Stimulated activated CD4-positive, alpha-beta T cell treated with anti-CD3 and anti-CD28 coated beads, Interleukin-12 subunit alpha, Interleukin-12 subunit beta, amount 100 ng/mL, for 48 hours (primary cell): Measurements from ENCODE around the gene UGT1A3.

ENCODE experiments used
- DNase-seq, 3 donors: peaks; one replicate each; pipeline ENCODE4 v3.0.0-alpha.2; 2020; ENCODE audit warnings: low read depth in 2 of 3, low spot score in 1 of 3

The UGT1A3 gene

GRCh38 chr2:233756429-233757081, 27.7 kb downstream of the UGT1A3 start:
- no peak for DNase-seq

DNA sequence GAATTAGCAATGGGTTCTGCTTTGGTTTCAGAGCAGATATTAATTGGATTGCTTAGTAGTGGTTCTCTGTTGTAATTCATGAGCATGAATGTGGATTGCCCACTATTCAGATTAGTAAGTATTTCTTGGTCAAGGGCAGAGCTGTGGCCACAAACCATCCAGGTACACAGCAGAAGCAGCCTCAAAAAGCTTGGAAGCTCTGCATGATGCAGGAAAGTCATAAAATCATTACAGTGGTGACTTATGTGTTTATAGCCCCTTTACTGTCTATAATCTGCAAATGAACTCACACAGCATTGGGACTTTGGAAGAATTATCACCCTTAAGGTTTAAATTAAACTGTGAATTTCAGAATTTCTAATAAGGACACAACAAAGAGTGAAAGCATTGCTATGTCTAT, 29.3 kb downstream of the UGT1A3 start:
- no peak for DNase-seq

- no peak for DNase-seq
Measured at GRCh38 chr2:233758849-233759248, 30.0 kb downstream of the UGT1A3 start.

DNA sequence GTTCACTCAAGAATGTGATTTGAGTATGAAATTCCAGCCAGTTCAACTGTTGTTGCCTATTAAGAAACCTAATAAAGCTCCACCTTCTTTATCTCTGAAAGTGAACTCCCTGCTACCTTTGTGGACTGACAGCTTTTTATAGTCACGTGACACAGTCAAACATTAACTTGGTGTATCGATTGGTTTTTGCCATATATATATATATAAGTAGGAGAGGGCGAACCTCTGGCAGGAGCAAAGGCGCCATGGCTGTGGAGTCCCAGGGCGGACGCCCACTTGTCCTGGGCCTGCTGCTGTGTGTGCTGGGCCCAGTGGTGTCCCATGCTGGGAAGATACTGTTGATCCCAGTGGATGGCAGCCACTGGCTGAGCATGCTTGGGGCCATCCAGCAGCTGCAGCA, 31.2 kb downstream of the UGT1A3 start, which contains the start of gene UGT1A1:
Gene UGT1A1 (plus strand): TSS at position 228 of the 400 bp plus-strand sequence. CDS start 18 bp downstream, at position 246.
- DNase-seq = no peak

DNA sequence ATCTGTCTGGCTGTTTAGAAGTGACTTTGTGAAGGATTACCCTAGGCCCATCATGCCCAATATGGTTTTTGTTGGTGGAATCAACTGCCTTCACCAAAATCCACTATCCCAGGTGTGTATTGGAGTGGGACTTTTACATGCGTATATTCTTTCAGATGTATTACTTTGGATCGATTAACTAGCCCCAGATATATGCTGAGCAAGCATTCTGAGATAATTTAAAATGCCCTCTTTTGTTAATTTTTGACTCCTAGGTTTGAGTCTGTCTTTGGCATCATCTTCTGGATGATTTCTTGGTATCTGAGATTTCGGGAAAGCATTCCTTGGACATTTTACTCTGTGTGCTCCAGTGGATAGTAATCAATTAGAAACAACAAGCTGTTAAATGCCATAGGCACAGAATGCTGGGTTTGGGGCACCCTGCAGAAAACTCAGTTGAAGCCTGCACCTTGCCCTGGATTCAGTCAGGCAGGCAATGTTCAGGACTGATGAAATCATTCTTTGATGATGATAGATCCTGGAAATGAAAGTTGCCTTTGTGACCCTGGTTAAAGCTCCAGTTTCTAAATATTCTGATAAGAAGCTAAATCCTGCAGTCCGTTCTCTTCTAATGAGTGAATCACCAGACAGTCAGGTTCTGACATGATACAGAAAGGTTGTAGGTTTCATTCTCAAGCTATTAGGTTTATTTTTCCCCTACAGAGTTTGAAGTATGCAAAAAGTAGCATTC, 32.4 kb downstream of the UGT1A3 start:
- DNase-seq = no peak

- DNase-seq = no peak
Measured at GRCh38 chr2:233764264-233764663, 35.4 kb downstream of the UGT1A3 start.

- no peak for DNase-seq
Measured at GRCh38 chr2:233764761-233765160, 35.9 kb downstream of the UGT1A3 start.

GRCh38 chr2:233766416-233766815, 37.6 kb downstream of the UGT1A3 start:
- no peak for DNase-seq

- no peak for DNase-seq
Measured at GRCh38 chr2:233768076-233768475, 39.2 kb downstream of the UGT1A3 start.

- DNase-seq = no peak
Measured at GRCh38 chr2:233769260-233769659, 40.4 kb downstream of the UGT1A3 start.

DNA sequence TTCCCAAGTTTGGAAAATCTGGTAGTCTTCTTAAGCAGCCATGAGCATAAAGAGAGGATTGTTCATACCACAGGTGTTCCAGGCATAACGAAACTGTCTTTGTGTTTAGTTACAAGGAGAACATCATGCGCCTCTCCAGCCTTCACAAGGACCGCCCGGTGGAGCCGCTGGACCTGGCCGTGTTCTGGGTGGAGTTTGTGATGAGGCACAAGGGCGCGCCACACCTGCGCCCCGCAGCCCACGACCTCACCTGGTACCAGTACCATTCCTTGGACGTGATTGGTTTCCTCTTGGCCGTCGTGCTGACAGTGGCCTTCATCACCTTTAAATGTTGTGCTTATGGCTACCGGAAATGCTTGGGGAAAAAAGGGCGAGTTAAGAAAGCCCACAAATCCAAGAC, 43.3 kb downstream of the UGT1A3 start:
- DNase-seq = no peak

GRCh38 chr2:233772583-233772982, 43.7 kb downstream of the UGT1A3 start:
- DNase-seq = no peak

GRCh38 chr2:233773854-233774253, 45.0 kb downstream of the UGT1A3 start:
- DNase-seq = no peak

- no peak for DNase-seq
Measured at GRCh38 chr2:233775414-233775813, 46.6 kb downstream of the UGT1A3 start.

DNA sequence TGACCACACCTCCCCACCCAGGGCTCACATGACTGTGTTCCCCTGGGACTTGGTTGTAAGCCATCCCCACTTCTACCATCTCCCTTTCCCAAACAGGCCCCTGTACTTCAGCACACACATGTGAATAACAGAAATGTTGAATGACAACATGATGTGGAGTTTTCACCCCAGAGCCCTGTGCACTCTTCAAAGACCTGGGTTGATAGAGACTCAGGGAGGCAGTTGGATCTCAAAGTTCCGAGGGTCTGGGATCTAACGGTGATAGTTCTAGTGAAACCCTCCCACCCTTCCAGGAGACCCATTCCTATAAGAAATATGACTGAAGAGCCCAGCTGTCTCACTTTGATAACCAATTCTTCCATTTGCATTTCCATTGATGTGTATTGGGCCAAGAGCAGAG, 49.2 kb downstream of the UGT1A3 start, which contains the start of gene MROH2A:
Gene MROH2A (plus strand): TSS at position 301 of the 400 bp plus-strand sequence. CDS start 1,029 bp downstream, outside the sequence.
- no peak for DNase-seq

DNA sequence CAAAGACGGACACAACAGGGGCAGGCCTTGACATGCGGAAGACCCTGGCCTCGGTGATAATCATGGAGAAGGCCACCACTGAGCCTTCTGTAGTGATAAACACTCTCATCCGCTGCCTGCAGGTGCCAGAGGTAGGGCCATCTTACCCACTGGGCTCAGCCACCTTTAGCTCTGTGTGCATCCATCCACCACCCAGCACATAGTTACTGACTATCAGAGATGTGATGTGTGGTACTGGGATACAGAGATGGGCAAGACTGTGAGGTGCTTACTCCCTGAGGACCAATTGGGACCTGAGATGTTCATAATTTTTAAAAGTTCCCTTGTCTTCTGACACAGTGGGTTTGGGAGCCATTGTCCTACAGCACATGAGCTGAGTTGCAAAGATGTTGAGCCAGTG, 50.9 kb downstream of the UGT1A3 start:
- DNase-seq = no peak

DNA sequence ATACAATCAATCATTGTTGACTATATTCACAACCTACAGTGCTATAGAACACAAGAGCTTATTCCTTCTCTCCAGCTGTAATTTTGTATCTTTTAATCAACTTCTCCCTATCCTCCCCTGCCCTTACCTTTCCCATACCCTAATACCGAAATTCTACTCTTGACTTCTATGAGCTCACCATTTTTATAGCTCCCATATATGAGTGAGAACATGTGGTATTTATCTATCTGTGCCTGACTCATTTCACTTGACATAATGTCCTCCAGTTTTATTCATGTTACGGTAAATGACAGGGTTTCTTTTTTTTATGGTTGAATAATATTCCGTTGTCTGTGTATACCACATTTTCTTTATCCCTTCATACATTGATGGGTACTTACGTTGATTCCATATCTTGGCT, 51.9 kb downstream of the UGT1A3 start:
- DNase-seq = no peak

GRCh38 chr2:233789554-233789953, 60.7 kb downstream of the UGT1A3 start:
- DNase-seq = no peak

GRCh38 chr2:233791151-233791882, 62.5 kb downstream of the UGT1A3 start:
- DNase-seq = no peak

DNA sequence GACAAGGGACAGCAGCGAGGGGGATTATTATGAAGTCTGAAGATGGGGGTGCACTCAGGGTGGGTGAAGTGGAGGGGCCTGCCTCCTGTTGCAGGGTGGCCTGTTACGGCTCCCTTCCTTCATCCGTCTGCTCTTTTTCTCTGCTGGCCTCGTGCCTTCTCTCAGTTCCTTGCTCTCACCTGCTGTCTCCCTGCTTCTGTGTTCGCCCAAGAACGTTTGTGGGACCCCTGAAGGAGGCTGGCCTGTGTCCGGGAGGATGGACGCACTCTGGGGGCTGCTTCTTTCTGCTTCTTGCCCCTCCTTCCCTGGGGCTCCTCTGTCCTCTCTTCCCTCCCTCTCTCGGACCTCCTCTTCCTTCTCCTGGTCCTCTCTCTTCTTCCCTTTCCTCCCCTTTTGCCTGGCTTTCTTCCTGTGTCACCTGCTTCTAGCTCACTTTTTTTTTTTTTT, 63.1 kb downstream of the UGT1A3 start:
- no peak for DNase-seq

- DNase-seq = no peak
Measured at GRCh38 chr2:233792720-233793119, 63.9 kb downstream of the UGT1A3 start.
